HPDE6-E6E7 (cell line): Measurements from ENCODE around the gene NHLRC4.

ENCODE experiments used
- DNase-seq: peaks from one replicate; pipeline ENCODE4 v3.0.0; 2011; ENCODE audit warnings: missing footprints; ENCODE audit errors: extremely low spot score

The NHLRC4 gene, protein sequence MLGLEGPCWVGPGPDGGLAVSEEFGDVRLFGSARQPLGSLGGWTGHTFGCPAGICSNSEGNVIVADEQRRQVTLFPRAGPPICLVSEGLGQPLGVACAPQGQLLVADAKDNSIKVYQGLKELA

DNA sequence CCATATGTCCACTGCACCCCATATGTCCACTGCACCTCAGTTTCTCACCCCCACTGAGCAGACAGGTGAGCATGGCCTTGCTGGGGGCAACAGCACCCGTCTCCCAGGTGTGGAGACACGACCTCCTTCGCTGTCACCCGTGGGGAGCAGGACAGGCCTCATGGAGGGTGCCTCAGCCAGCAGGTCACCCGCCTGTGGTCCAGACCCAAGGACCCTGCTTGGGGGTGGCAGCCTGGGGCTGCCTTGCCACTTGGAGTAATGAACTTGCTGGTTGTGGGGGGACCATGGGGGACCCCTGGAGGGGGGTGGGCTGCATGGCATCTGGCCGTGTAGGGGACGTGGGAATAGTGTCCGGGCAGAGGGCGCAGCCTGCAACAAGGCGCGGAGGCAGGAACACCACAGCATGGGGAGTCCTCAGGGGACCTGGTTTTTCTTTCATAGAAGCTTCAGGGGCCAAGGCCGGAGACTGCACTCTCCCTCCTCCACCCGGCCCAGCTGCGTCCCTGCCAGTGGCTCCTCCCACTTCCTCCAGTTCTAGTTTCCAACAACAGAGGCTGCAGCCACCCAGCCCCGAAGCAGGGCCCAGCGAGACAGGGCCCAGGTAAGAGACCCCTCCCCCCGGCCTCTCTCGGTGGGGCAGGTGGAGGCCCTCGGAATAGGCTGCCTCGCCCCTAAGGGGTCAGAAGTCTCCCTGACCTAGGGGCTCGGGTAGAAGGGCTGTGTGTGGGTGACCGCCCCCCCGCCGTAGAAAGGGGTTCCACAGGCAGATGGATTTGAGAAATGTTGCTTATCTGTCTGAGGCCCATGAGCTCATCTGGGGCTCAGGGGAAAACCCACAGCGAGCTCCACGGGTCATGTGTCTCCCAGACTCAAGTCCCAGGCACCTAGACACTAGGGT lies at the start of gene NHLRC4:
NHLRC4 (plus strand) TSS at position 531 of the 898 bp plus-strand sequence. CDS start 1,043 bp downstream, outside the sequence.
- DNase-seq, result no peak

DNA sequence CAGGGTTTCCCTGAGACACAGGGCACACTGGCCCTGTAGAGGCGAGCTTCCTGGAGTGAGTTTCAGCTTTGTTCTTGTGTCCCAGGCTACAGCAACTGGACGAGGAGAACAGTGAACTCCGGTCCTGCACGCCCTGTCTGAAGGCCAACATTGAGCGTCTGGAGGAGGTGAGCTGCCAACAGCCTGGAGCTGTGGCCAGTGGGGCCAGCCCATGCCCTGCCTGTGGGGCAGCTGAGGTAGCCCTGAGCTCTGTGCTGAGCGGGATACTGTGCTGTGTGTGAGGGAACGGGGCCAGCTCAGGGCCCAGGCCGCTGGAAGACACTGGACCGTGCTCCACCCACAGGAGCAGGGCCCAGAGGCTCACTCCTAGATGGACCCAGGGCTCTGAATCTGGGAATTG lies 47.9 kb upstream of the NHLRC4 start:
- no peak for DNase-seq

DNA sequence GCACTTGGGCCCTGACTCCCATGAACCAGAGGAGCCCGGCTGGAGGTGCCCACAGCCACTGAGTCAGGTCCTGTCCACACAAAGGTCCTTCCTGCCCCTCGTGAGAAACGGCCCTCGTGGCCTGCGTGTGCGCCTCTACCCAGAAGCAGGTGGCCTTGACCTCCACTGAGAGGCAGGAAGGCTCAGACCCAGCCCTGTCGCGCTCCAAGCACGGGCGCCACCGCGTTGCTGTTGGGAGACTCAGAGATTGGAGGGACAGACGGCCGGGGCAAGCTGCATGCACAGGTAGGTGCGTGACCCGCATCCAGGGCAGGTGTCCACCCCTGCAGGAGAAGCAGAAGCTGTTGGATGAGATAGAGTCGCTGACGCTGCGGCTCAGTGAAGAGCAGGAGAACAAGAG lies 47.4 kb upstream of the NHLRC4 start:
- DNase-seq, result no peak

DNA sequence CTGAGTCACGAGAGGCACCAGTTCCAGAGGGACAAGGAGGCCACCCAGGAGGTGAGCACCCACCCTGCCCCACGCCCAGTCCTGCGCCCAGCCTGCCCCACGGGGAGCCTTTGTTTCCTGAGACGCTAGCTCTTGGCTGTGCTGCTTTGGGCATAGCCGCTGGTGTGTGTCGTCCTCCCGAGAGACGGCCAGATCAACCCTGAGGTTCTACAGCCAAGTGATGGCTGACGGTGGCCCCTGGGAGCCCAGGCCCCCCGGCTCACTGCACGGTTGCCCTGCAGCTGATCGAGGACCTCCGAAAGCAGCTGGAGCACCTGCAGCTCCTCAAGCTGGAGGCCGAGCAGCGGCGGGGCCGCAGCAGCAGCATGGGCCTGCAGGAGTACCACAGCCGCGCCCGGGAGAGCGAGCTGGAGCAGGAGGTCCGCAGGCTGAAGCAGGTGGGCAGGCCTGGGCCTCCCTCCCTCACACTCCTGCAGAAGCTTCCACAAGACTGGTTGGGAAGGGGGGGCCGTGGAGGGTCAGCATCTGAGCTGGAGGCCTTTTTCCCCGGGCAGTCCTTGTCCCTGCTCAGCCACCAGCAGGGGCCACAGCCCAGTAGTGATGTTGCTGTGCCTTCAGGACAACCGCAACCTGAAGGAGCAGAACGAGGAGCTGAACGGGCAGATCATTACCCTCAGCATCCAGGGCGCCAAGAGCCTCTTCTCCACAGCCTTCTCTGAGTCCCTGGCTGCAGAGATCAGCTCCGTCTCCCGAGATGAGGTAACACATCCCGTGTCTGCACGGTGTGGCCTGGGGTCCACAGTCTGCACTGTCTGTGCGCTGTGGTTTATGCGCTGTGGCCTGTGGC lies 46.7 kb upstream of the NHLRC4 start:
- DNase-seq, result no peak

DNA sequence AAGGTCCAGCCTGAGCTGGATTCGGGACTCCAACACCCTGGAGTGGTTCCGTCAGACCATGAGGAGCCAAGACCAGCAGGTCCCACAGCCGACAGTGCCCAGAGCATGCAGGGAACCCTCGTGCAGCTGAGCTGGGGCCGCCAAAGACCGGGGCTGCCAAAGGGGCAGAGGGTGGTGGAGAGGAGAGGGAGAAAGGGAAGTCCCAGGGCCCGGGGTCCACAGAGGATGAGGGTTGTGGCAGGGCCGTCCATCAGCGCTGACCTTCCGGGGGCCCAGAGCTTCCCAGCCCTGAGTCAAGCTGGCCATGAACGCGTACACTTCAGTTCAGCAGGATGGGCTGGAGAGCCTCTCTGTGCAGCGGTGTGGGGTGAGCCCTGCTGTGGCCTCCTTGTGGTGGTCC lies 46.0 kb upstream of the NHLRC4 start:
- no peak for DNase-seq

DNA sequence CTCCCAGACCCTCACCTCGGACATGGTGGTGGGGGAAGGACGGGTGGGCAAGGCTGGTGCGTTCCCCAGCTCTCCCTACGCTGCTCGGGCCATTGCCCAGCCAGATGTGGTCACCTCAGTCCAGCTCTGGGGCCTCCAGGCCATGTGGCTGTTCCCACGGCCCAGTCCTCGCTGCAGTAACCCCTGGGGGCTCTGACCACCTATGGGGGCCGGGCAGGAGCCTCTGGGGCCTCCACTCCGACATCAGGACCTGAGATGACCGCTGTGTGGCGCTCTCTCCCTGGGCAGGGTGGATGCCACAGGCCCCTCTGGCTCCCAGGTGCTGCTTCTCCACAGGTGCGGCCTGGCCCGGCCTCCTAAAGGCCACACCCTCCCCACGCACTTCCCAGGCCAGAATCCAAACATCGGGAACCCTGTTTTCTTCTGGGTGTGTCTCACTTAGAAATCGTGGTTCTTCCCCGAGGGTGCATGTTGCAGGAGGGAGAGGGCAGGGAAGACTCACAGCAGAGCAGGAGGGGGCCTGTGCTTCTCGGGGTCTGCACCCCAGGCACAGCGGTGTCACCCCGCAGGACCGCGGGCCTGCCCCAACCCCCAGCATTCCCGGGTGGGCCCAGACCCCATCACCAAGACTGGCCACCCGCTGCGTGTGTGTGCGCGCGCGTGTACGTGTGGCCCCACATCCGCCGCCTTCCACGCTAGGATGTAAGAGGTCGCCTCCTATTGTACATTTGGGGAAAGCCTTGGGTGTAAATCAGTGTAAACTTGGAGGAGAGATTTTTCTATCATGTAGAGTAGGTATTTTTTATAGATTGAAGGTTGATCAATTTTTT lies 45.2 kb upstream of the NHLRC4 start:
- DNase-seq, result no peak

DNA sequence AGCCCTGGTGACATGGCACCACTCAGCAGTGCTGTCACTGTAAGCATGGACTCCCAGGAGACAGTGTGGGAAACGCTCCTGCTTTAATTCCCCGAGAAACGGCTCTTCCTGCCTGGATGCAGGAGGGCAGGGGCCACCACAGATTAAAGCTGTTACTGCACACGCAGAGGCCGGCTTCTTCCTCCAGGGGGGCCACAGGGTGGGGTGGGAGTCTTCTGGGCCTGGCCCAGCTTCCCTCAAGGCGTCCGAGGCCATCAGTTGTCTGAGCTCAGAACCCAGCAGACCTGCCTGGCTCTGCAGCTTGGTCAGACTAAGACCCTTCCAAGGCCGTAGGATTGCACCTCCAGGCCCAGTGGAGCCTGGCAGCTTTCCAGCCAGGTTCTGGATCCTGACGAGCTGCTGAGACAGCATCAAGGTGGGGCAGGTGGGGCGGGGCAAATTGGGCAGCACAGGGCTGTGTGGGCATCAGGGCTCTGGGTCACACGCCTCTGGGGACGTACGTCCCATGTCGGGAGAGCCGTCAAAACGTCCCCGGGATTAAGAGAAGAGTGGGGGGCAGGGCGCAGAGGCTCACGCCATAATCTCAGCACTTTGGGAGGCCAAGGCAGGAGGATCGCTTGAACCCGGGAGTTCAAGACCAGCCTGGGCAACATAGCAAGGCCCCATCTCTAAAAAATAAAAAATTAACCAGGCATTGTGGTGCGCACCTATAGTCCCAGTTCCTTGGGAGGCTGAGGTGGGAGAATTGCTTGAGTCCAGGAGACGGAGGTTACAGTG lies 44.3 kb upstream of the NHLRC4 start:
- DNase-seq, result no peak

DNA sequence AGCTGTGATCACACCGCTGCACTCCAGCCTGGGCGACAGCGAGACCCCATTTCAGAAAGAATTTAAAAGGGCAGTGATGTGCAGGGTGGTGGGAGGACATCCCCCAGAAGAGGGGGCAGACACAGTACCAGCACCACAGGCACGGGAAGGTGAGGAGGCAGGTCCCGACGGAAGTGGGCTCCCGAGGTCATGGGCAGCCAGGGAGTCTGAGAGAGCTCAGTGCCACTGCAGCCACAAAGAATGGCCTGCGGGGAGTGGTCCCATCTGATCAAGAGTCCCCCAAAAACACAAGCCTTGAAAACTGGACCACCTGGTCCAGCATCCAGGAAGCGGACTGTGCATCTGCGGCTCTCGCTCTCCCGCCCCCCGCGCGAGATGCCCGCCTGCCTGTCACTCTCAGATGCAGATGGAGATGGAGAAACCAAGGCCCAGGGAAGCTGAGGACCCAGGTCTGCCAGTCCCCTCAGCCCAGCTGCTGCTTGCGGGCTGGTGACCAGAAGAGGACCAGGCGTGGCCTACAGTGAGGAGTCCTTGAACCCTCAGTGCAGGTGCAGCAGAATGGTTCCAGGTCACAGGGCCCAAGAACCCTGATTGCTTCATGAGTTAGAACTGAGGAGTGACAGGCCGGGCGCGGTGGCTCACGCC lies 43.6 kb upstream of the NHLRC4 start:
- DNase-seq, result no peak

DNA sequence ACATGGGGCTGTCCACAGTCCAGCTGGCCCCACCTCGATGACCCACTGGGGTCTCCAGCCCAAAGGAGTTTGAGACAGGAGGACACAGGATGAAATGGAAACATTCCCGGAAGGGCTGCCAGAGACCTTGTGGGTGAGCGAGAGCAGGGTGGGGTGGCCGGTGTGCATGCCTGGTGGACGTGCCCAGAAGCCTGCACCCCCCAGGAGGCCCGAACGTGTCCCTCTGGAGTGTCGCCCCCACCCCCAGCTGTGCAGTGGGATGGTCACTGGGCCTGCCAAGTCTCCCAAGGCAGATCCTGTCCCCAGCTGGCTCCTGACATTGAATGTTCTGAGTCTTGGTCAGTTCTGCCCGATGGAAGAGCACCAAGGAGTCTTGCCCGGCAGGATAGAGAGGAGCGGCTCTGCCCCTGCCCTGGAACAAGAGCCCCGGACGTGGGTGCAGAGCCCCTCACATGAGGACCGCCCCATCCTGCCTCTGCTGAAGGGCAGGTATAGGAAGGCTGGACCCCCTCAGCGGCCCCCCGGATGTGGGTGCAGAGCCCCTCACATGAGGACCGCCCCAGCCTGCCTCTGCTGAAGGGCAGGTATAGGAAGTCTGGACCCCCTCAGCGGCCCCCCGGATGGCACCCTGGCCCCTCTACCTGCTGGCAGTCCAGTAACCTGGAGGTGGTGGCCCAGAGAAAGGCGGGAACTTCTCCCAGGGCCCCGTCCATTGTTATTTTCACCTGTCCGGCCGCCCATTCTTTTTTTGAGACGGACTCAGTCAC lies 42.3 kb upstream of the NHLRC4 start:
- DNase-seq, result no peak

DNA sequence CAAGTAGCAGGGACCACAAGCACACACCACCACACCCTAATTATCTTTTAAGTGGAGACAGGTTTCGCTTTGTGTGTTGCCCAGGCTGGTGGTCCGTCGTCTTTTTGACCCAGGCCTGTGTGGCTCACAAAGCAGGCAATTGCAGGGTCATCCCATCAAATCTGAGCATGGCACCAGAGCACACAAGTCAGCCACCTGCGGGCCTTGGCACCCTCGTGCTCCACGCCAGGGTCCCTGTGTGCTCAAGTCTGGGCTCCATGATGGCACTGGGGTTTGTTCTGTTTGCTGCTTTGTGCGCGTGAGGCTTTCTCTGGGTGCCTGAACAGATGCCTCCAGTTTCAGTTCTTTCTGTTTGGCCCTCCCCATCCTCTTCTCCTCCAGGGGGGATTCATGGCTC lies 41.7 kb upstream of the NHLRC4 start:
- no peak for DNase-seq

DNA sequence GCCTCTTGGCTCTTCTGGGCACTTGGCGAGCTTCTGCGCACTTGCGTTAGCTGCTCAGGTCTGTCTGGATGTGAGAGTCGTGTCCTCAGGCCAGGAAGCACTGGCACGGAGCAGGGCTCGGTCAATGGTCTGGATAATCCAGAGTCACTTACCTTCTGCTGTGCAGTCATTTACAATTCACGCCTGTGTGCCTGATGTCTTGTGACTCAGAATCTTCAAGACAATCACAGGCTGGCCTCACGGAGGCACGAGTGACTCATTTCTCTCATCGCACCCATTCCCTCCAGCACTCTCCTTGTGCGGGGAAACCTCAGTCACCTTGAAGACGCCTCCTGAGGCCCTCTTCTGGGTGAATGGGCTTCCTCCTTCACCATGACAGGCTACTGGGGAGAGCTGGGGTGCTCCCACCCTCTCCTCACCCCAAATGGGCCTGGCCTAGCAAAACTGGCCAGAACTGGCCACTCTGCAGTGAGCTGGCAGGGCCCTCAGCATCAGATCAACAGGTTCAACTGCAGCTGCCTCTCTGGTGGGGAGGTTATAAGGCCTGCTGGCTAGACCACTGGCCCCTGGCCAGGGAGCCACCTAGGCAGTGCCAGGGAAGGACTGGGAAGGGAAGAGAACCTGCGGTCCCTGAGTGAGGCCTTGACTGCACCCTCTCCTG lies 41.2 kb upstream of the NHLRC4 start:
- peak; percentile 80 for DNase-seq

DNA sequence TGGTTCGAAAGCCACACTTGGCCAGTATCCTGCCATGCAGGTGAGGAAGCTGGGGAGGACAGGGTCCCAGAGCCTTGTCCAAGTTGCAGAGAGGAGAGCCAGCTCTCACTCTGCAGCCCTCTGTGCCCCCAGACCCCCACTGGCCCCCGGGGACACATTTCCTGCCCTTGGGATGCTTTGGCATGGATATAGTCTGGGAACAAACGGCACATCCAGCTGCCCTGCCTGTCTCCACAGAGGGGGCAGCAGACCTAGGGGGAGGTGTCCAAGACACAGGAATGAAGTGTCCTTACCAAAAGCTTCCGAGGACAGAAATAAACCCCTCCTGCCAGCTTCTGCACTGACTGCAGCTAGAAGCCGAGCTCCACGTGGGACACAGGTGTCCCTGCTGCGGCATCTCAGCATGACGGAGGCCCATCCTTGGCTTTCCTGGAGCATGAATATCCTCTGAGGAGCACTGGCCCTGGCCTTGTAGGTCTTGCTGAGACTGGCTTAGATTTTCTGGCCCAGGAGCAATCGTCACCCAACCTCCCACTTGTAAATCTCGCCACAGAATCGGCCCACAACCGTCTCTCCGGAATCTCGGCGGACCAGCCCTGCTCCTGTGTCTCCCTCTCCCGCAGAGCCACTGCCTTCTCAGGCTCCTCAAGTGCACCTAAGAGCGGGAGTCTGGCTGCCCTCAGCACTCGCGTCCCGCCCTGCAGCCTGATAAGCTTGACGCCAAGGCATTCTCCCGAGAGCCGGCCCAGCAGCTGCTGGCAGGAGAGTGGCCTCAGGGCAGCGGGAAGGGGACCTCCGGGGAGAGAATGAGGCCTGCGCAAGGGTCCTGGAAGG lies 40.4 kb upstream of the NHLRC4 start:
- no peak for DNase-seq

DNA sequence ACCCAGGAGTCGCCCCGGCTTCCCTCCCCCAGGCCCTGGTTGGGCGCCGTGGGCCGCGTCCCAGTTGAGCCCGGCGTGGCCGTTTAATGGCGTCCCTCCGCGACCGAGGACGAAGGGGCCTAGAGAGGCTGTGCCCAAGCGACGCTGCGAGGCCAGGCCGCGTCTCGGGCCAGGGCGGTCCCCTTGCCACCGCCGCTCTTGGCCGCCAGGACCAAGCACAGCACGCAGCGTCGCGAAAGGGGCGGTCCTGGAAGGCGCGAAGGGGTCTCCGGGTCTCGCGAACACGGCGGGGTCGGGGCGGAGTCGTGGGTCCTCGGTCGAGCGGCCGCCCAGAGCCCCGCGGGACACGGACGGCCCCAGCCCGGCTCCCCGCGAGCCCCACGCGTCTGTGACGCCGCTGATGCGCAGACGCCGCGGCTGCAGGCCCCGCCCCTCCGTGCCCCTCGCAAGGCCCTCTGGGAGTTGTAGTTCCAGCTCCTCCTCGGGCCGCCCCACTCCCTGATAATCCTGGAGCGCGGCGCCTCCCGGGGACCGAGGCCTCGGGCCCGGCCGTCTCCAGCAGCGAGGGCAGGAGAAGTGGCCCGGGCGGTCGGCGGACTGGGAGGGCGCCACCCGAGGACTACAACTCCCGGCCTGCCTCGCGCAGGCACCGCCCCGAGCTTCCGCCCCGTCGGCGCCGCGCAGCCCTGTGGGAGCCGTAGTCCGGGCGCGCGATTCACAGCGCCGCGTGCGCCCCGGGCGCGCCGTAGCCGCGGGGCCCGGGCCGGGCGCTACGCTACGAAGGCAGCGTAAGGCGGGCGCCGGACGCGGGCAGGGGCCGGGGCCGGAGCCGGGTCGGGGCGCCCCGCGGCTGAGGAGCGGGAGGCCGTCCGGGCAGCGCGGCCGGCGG lies 39.5 kb upstream of the NHLRC4 start, which contains the start of gene CAPN15:
CAPN15 (plus strand) TSS at position 698 of the 889 bp plus-strand sequence. CDS start 19,127 bp downstream, outside the sequence.
- DNase-seq, result peak; percentile 51

DNA sequence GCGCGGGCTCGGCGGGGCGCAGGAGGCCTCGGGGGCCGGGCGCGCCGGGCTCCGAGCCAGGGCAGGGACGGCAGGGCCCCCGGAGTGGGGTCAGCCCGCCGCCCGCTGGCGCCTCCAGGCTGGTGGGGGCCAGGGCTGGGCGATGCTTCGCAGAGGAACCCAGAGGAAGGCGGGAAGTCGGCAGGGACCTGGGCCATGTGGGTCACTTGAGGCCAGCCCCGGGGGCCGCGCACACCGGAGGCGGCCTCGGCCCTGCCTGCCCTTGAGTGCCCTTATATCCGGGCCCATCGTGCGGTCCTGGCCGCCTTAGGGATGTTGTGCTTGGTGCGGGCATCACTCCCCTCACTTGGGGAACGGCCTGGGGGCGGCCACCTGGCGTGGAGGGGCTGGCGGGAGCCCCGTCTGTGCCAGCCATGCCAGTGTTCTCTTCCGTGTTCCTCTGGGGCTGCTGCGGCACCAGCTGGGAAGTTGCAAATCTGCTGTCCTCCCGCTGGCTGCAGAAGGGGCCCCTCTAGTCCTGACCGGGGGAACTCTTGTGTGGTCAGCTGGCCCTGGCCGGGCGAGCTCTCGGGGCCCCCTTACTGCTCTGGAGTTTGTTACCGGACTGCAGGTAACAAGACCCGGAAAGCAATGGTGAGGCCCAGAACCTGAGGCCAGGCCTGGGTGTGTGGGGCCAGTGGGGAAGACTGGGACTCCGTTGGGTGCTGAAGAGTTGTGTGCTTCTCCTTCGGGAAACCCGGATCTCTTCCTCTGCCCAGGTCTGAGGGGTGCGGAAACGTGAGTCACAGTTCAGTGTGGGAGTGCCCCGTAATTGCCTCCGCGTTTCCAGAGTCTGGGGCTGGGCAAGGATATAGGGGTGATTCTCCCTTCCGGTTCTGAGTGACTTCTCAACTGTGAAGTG lies 38.4 kb upstream of the NHLRC4 start:
- DNase-seq, result peak; percentile 54

DNA sequence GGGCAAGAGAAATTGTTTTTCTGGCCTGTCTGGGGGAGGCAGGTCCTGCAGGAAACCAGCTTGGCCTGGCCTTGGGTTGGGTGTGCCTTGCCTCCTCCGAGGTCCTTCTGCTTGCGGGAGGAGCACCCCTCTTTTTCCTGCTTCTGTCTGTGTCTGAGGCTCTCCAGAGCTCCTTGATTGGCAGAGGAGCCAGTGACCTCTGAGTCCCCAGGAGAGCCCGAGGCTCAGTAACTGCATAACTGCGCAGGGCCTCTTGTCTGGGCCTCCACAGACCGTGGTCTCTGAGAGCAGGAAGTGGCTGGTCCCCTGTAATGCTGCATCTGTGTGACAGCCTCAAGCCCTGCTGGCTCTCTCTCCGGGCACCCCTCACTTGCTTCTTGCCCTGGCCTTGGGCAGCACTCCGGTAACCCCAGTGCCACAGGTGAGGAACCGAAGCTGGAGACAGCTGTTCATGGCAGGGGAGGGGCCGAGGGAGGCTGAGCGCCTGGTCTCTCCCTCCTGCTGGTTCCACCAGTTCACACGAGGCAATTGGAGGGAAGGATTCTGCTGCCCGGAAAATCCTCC lies 37.7 kb upstream of the NHLRC4 start:
- no peak for DNase-seq
